Gastrocnemius medialis (tissue), 4 donors: ENCODE measurements around the gene FAM83C.

ENCODE experiments used
- POLR2A ChIP-seq, 2 donors: fragments of 450-650 bp; IDR thresholded peaks; one replicate each; pipeline ENCODE4 v1.6.1; 2017; ENCODE audit warnings: antibody characterized with exemption in 2 of 2, mild to moderate bottlenecking in 2 of 2, moderate library complexity in 2 of 2
- TF ChIP-seq, protein P1 (sequence below), 5 experiments: fragments of 450-650 bp in 3 of 5; fragments of 200-600 bp in 2 of 5; sonication (generic) in 2 of 5; IDR thresholded peaks in 4 of 5; conservative IDR thresholded peaks in 1 of 5; 1 replicate in 4 of 5; 2 replicates in 1 of 5; pipeline ENCODE4 v1.5.1; 2016 to 2019; ENCODE audit warnings: antibody characterized with exemption in 5 of 5, mild to moderate bottlenecking in 3 of 5, moderate library complexity in 3 of 5

- TF ChIP-seq, protein P1, sequence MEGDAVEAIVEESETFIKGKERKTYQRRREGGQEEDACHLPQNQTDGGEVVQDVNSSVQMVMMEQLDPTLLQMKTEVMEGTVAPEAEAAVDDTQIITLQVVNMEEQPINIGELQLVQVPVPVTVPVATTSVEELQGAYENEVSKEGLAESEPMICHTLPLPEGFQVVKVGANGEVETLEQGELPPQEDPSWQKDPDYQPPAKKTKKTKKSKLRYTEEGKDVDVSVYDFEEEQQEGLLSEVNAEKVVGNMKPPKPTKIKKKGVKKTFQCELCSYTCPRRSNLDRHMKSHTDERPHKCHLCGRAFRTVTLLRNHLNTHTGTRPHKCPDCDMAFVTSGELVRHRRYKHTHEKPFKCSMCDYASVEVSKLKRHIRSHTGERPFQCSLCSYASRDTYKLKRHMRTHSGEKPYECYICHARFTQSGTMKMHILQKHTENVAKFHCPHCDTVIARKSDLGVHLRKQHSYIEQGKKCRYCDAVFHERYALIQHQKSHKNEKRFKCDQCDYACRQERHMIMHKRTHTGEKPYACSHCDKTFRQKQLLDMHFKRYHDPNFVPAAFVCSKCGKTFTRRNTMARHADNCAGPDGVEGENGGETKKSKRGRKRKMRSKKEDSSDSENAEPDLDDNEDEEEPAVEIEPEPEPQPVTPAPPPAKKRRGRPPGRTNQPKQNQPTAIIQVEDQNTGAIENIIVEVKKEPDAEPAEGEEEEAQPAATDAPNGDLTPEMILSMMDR (IDR thresholded peaks at IDR 0.05 in 4 of 5, conservative IDR thresholded peaks at IDR 0.05 in 1 of 5) = no peak
- TF ChIP-seq POLR2A (IDR thresholded peaks at IDR 0.05) = no peak
Measured at GRCh38 chr20:35290186-35290886, 1.9 kb downstream of the FAM83C start.
